Measurements from ENCODE around the gene ARHGAP29.
"Not testable (repeated sequence)": the region's sequence is repeated elsewhere in the genome, so short reads cannot be mapped to it uniquely, and the experiment has no call there.

ARHGAP29 gene

DNA sequence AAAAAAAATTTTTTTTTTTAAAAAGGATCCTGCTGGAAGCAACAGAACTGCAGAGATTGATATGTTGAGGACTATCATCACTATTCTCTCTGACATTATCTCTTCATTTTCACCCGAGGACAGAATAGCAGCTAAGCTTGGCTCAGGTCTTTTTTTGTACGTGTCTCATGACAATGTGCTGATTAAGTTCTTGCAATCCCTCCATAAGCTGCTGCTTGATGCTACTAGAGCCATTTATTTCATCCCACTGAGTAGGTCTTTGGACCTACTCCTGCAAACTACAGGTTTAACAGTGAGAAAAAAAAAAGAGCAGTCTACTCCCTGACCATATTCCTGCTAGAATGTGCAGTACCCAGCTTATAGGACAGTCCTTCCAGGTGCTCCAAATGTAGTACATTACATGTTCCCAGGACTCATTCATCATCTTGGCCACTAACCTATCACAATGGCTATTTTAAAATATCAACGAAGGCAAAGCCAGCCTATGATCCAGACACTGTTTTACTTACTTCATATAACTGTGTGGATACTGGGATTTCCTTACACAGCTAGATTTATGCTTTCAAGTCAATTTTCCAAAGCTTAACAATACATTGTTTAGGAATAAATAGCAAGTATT is 54.1 kb downstream of the ARHGAP29 start:
- no peak for DNase-seq (ENCODE audit: low read depth in 2 of 3, low spot score in 1 of 3)

DNA sequence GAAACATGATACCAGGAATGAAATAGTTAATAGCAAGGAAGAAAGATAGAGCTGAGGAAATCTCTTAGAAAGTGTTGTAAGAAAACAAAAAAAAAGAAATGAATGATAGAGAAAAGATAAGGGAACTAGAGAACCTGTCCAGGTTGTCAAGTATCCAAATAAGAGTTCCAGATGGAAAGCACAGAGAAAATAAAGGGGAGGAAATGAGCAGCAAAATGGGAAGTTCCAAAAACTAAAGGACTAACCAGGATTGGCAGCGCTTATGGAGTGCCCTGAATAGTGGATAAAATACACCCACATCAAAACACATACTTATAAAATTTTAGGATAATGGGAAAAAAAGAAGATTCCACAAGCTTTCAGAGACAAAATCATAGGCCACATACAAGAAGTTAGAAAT is 55.2 kb downstream of the ARHGAP29 start:
- no peak for DNase-seq (ENCODE audit: low read depth in 2 of 3, low spot score in 1 of 3)

DNA sequence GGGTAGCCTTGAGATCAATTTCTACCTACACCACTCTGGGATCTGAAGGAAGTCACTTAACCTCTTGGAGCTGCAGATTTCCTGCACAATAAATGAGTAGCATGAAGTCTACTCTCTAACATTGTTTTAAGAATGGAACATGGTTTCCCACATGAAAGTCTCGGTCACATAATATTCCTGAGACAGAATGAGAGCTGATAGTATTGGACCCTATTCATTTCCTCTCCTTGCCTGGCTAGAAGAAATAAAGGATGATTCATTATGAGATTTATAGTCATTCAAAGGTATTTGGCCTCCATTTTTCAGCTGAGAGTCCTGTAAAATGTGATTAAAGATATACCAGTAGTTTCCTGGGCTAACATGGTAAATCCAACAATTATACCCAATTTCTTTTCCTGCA is 56.7 kb downstream of the ARHGAP29 start:
- DNase-seq (ENCODE audit: low read depth in 2 of 3, low spot score in 1 of 3) = no peak

DNA sequence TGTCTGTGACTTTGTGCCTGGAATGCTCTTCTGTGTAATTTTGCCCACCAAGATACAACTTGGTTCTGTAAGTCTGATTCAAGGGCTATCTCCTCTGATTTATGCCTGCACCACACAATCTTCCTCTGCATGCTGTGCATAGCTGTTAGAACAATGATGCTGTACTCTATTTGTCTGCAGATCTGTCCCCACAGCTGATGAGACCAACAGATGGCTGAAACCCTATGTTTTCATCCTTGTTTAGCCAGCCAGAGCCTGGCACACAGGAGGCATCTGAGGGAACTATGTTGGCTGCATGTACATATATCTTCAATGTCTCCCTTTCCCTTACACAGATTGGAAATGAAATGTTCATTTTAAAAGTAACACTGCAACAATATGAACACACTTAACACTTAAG is 58.5 kb downstream of the ARHGAP29 start:
- no peak for DNase-seq (ENCODE audit: low read depth in 2 of 3, low spot score in 1 of 3)

DNA sequence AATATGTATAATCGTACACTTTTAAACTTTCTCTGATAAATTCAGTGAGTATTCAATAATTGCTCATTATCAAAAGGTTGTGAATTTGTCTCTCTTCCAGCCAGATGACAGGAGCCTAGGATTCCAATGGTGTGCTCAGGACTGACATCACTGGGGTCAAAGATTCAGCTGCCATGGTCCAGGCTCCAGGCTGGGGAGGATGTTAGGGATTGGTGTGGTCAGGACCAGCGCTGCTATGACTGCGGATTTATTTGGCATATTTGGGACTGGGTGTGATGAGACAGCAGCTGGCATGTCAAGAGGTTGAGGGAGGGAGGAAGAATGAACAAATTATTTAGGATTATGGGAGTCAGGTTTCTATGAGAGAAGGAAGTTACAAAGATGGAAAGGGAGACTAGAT is 68.3 kb downstream of the ARHGAP29 start:
- no peak for DNase-seq (ENCODE audit: low read depth in 2 of 3, low spot score in 1 of 3)

DNA sequence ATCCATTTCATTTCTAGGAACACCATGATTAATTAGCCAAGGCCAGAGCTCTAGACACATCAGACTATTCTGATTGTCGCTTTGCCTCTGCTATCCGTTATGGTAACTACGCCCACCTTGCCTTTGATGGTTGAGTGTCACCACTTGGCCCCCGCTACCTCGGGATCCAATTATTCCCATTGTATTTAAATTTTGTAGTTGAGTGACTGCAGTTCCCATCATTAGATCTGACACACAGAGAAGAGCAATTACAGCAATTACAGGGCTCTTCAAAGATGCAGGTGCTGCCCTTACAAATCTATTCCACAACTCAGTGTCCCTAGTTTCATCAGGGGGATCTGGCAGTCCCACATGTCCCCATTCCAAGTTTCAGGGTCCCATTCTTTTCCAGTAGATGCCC is 71.5 kb downstream of the ARHGAP29 start:
- no peak for DNase-seq (ENCODE audit: low read depth in 2 of 3, low spot score in 1 of 3)

DNA sequence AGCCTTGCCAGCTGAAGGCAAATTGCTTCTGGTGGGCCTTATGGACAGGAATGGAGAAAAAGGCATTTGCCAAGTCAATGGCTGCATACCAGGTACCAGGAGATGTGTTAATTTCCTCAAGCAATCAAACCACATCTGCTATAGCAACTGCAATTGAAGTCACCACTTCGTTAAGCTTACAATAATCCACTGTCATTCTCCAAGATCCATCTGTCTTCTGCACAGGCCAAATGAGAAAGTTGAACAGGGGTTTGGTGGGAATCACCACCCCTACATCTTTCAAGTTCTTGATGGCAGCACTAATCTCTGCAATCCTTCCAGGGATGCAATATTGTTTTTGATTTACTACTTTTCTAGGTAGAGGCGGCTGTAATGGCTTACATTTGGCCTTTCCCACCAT is 72.5 kb downstream of the ARHGAP29 start:
- DNase-seq (ENCODE audit: low read depth in 2 of 3, low spot score in 1 of 3) = not testable (repeated sequence)

DNA sequence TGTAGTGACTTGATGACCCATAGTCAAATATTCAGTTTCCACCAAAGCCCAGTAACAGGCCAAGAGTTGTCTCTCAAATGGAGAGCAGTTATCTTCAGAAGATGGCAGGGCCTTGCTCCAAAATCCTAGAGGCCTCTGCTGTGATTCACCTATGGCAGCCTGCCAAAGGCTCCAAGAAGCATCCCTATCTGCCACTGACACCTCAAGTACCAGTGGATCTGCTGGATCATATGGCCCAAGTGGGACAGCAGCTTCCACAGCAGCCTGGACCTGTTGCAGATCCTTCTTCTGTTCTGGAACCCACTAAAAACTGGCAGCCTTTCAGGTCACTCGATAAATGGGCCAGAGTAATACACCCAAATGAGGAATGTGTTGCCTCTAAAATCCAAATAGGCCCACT is 73.3 kb downstream of the ARHGAP29 start:
- not testable (repeated sequence) for DNase-seq (ENCODE audit: low read depth in 2 of 3, low spot score in 1 of 3)

DNA sequence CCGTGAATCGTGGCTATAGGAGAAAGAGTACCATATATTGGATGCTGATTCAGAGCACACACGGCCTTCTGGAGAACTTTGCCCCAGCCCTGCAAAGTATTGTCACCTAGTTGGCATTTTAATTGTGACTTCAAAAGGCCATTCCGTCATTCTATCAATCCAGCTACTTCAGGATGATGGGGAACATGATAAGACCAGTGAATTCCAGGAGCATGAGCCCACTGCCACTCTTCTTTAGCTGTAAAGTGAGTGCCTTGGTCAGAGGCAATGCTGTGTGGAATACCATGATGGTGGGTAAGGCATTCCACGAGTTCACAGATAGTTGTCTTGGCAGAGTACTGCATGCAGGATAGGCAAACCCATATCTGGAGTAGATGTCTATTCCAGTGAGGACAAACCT is 74.1 kb downstream of the ARHGAP29 start:
- DNase-seq (ENCODE audit: low read depth in 2 of 3, low spot score in 1 of 3) = not testable (repeated sequence)

DNA sequence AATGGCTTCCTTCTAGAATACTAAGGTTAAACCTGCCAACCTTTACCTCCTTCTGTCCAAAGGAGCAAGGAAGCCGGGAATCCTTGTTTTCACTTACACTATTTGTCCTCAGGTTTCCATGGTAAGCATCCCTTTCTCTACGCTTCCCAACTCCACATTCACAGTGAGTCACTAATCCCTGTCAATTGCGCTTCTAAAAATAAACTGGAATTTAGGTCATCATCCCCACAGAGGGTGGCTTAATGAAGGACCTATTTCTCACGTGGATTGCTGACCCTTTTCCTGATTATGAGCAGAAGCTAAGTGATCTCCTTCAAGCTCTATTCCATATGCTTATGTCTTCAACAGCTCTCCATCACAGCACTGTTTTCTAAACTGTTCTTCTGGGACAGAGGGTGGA is 76.6 kb downstream of the ARHGAP29 start:
- no peak for DNase-seq (ENCODE audit: low read depth in 2 of 3, low spot score in 1 of 3)

DNA sequence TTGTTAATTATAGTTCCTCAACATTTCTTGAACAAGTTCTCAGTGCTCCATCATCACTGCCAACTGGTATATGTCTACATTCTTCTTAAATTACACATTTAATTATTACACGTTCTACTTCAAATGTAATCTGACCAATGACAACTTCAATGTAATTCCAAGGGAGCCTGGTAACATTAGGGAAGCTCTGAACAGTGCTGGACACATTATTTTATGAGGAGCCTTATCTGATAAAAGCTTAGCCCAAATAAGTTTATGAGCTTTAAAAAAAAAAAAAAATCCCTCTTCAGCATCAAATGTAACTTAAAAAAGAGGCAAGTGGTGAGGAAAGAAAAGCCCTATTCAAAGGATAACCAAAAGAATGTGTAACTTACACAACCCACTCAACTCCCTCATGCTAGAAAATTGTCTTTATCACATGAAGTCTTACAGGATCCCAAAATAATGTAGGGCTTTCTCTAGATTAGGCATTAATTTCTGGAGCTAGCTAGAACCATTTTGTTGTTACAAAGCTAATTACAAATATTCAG is 81.2 kb downstream of the ARHGAP29 start:
- no peak for DNase-seq (ENCODE audit: low read depth in 2 of 3, low spot score in 1 of 3)

DNA sequence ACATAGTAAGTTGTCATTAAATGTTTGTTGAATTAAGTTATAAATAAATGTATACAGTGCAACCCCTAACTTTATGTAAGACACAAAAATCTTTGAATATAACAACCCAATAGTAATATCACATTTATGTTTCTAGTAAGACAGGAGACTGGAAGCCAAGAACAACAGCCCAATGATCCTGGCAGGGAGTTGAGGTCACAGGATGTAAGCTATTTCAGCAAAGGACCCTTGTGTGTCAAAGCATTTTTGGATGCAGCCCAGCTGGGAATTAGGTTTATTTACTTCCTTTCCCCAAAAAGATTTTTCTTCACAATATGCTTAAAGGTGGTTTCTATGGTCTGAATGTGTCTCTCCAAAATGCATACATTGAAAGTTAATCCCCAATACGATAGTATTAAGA is 82.4 kb downstream of the ARHGAP29 start:
- DNase-seq (ENCODE audit: low read depth in 2 of 3, low spot score in 1 of 3) = no peak

DNA sequence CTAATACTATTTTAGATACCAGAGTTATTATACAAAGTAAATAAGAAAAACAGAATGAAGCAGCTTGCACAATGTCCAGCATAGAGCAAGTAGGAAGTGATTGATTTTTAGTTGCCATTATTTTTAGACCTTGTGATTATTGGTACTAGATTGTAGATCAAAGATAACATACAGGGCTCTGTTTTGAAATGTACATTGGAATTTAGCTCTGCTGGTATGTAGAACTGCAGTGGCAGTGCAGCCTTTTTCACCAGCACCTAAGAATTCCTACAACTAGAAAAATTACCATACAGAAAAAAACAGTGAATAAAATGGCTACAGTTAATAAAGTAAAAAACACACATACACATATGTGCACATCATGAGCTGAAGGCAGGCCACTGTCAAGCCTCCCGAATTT is 84.3 kb downstream of the ARHGAP29 start:
- no peak for DNase-seq (ENCODE audit: low read depth in 2 of 3, low spot score in 1 of 3)

DNA sequence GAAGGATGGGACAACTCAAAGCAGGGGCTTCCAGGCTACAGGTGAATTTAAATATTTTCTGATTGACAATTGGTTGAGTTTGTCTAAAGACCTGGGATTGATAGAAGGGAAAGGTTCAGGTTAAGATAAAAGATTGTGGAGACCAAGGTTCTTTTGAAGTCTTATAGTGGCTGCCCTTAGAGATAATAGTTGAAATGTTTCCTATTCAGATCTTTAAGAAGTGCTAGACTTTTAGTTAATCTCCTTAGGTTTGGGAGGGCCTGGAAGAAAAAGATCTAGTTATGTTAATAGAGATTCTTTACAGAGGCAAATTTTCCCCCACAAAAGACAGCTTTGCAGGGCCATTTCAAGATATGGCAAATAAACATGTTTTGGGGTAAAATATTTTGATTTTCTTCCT is 88.2 kb downstream of the ARHGAP29 start:
- not testable (repeated sequence) for DNase-seq (ENCODE audit: low read depth in 2 of 3, low spot score in 1 of 3)

DNA sequence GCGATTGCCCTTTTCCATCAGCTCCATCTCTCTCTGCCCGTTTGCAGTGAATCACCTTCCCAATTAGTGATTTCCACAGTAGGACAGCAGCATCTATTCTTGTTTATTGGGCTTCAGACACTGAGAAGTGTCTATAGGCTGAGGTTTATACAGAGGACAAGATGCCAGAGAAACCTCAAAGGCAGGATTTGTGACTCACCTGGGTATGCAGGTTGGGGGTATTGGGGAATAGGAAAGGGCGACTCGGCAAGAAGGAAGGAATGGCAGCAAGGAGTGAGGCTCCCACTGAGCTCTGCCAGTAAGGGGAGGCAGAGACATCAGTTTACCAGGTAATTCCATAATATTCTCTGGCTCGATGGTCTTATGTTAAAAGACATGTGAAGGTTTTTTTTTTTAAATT is 91.1 kb downstream of the ARHGAP29 start:
- DNase-seq (ENCODE audit: low read depth in 2 of 3, low spot score in 1 of 3) = no peak

DNA sequence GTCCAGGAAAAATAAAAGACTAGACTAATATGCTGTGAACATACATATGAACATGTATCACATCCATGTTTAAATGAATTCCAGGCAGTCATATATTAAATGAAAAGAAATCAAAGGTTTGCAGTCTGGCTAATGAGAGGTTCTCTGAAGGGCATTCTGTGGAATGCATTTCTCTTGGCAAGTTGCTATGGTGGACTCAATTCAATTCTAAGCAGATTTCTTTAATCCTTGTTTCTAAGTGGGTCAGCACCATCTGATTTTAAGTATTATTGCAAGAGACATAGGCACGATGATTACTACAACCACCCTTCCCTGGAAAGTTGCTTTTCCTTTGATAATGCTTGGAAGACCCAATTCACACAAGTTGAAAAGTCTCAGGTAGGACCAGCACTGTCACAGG is 92.5 kb downstream of the ARHGAP29 start:
- no peak for DNase-seq (ENCODE audit: low read depth in 2 of 3, low spot score in 1 of 3)

DNA sequence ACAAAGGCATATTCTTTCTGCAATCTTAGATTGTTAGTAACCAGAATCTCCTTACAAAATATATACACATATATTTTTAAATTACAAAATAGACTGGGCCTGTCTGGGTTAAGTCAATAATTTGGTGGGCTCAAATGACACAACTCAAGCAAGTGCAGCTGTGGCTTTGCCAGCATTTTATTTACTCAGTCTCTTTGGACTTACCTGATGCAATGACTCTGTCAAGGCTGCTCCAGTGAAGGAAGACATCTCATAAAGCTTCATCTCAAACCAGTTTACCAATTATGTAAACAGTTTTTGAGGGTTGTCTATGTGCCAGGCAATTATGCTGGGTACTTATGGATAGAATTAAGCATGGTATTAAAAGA is 93.6 kb downstream of the ARHGAP29 start:
- DNase-seq (ENCODE audit: low read depth in 2 of 3, low spot score in 1 of 3) = no peak

DNA sequence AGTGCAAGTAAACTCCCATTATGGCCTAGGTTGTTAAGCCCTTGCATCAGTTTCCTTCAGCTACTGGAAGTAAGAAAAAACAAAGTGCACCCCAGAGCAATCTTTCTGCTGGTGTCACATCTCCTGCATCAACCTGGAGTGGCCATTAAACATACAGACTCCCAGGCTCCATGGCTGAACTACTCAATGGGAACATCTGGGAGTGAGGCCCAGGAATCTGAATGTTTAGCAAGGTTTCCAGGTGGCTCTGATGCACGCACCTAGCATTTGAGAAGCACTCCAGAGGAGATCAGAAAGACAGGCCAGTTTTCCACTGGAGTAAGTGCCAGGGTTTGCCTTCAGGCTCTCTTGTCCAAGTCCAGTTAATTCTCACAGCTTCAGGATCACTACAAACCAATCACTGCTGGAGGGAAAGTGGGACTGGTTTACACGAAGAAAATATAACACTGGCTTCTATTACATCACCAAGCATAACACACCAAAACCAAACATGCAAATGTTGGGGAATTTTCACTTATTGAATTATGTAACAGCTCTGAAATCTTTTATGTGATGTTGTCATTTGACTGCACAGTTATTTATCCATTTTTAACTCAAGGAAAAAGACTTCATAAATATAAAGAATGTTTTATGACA is 94.1 kb downstream of the ARHGAP29 start:
- no peak for DNase-seq (ENCODE audit: low read depth in 2 of 3, low spot score in 1 of 3)

DNA sequence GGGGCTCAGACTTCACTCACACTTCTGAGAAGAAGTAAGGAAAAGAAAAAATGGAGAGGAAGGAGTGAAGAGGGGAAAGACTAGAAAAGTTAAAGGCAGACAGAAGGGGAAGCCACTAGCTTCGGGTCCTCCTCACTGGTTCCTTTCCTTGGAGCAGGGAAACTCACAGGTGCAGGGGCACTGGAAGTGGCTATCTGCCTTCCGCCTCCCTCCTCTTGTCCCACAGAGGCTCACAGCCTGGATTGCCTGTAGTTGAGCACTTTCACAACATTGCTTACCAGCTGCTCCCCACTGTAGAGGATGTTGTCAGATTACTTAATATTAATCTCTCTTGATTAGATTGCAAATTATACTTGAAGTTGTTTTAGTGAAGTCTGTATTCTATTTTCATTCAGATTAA is 94.8 kb downstream of the ARHGAP29 start:
- DNase-seq (ENCODE audit: low read depth in 2 of 3, low spot score in 1 of 3) = no peak

DNA sequence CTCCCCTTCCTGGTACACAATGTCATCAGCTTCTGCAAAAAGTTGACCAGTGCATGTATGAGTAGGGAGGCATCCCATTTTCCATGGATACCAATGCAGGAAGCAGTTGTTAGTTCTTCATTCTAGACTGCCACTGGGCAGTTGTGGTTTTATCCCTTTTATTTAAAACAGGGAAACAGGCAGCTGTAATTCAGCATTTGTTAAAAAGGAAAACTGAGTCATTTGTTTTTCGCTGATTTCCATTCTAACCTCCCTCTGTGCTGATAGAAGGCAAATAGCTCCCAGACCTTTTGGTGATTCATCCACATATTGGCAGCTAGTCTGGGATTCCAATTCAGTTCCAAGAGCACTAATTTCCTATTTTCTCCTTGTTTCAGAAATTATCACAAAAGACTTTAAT is 95.4 kb downstream of the ARHGAP29 start:
- DNase-seq (ENCODE audit: low read depth in 2 of 3, low spot score in 1 of 3) = no peak

DNA sequence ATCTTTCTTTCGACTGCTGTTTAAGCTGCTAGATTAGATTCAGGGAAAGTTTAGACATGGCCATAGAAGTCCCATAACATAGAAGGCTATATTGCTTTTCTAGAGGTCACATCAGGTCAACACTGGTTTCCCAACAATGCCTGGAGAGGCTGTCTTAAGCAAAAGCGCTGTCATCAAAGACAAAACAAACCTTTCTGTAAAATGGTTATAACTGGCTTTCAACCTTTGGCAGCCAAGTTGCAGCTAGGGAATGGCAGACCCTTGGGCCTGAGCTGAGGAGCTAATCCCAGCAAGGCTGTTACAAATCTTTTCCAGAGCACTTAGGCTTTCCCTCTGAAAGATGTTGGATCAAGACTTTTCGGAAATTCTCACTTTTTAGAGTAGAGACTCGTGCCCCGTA is 105.3 kb downstream of the ARHGAP29 start:
- no peak for DNase-seq (ENCODE audit: low read depth in 2 of 3, low spot score in 1 of 3)

DNA sequence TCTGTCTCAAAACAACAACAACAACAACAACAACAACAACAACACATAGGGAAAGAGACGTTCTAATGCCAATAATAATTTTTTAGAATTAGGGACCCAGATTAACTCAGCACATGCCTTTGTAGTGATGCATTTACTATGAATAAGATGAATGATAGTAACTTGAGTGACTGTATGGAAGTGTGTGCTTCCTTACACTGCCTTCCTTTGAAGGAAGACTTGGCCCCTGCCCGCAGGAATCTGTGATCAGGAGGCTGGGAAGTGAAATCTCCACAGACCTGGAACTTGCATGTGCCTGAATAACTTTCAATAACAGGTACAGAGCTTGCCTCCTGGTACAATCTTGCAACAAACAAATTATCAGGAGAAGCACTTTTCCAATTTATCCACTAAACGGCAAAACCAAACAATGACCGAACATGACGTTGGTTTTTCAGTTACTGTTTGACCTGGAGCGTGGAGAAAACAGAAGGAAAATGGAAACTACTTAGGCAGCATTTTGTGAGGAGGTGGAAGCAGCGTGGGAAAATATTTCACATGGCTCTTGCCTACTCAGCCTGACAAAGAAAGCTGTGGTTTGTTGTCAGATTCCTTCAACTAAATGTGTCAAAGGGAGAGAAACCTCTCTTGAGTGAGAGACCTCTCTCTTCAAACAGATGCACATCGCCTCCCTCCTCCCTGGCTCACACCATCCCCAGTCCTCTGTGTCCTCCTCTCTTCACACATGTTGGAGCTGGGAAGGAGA is 106.4 kb downstream of the ARHGAP29 start:
- no peak for DNase-seq (ENCODE audit: low read depth in 2 of 3, low spot score in 1 of 3)

Measured in stimulated activated CD4-positive, alpha-beta T cell treated with anti-CD3 and anti-CD28 coated beads, Interleukin-12 subunit alpha, Interleukin-12 subunit beta, amount 100 ng/mL, for 48 hours (primary cell).